ENCODE measurements around the gene STK33.

Gene STK33

DNA sequence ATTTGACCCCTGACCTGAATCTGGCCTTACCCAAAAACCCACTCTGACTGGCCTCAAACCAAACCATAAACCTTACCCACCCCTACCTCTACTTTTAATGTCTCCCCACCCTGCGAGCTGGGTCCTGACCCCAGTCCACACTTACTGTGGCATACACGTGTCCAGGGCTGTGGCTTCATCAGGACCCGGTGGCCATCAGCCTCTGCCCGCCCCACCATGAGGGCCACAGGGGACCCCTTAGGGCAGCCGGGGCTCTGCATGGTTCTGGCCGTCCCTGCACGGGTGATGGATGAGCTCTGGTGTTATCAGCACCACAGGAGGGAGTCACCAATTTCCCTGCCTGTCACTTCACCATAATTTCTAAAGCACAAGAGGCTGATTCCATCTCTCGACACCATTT, 242.8 kb downstream of the STK33 start:
- Mint-ChIP-seq H3K4me1 (peaks cover 29% of the 10 kb centered on the region), H3K4me3 (no peak overlapping the region), H3K27me3 (ENCODE audit: low read depth) (peaks cover 53% of the 10 kb centered on the region), H3K36me3 (ENCODE audit: low read depth) (no peaks in the 10 kb centered on the region), H3K27ac (no peak overlapping the region), H3K9me3 (no peaks in the 10 kb centered on the region)
- TF ChIP-seq, protein P1, sequence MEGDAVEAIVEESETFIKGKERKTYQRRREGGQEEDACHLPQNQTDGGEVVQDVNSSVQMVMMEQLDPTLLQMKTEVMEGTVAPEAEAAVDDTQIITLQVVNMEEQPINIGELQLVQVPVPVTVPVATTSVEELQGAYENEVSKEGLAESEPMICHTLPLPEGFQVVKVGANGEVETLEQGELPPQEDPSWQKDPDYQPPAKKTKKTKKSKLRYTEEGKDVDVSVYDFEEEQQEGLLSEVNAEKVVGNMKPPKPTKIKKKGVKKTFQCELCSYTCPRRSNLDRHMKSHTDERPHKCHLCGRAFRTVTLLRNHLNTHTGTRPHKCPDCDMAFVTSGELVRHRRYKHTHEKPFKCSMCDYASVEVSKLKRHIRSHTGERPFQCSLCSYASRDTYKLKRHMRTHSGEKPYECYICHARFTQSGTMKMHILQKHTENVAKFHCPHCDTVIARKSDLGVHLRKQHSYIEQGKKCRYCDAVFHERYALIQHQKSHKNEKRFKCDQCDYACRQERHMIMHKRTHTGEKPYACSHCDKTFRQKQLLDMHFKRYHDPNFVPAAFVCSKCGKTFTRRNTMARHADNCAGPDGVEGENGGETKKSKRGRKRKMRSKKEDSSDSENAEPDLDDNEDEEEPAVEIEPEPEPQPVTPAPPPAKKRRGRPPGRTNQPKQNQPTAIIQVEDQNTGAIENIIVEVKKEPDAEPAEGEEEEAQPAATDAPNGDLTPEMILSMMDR (IDR thresholded peaks at IDR 0.05; ENCODE audit: unreplicated experiment in 3 of 3), result no peak

DNA sequence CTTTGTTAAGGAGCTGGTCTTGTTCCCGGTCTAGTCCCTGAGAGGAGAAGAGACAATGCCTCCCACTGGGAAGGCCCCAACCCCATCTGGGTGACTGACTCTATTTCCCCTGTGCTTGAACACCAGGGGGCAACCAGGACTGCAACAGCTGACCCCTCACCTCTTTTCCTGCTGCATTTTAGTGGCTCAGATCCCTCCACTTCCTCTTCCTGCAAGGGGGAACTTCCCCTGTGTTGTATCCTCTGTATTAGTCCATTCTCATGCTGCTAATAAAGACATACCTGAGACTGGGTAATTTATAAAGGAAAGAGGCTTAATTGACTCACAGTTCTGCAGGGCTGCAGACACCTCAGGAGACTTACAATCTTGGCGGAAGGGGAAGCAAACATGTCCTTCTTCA, 246.1 kb downstream of the STK33 start:
- TF ChIP-seq, protein P1 (IDR thresholded peaks at IDR 0.05; ENCODE audit: unreplicated experiment in 3 of 3), result no peak
- H3K4me3 Mint-ChIP-seq, result no peak overlapping the region
- no peak overlapping the region for H3K27ac Mint-ChIP-seq
- H3K27me3 Mint-ChIP-seq (ENCODE audit: low read depth), result peaks cover 43% of the 10 kb centered on the region
- H3K4me1 Mint-ChIP-seq, result no peaks in the 10 kb centered on the region
- H3K36me3 Mint-ChIP-seq (ENCODE audit: low read depth), result no peaks in the 10 kb centered on the region
- H3K9me3 Mint-ChIP-seq, result no peaks in the 10 kb centered on the region

DNA sequence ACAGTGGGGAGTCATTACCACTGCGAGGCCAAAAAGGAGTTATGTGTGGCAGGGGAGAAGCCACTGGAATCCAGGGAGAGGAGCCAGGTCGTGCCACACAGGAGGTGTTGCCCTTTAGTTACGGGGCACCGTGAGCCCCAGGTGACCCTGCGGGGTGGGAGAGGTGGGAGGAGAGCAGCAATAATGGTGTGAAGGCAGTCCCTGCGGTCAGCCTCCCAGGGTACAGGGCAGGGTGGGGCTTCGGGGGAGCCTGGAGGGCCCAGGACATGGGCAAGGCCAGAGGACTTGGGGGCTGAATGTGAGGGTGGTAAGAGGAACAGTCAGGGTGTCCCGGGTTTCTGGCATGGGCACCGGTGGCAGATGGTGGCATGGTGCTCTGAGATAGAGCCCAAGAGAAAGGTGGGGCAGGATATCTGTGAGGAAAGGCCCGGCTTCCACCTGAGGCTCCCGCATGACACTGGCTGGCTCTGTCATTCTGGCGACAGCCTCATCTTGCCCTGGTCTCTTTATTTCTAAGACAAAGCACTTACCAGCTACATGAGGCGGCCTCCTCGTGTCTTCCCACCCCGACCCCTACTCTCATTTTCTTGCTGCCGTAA, 247.8 kb downstream of the STK33 start:
- TF ChIP-seq, protein P1 (IDR thresholded peaks at IDR 0.05; ENCODE audit: unreplicated experiment in 3 of 3), result no peak
- H3K27me3 Mint-ChIP-seq (ENCODE audit: low read depth), result peaks cover 39% of the 10 kb centered on the region
- no peak overlapping the region for H3K4me3 Mint-ChIP-seq
- H3K27ac Mint-ChIP-seq, result no peak overlapping the region
- no peaks in the 10 kb centered on the region for H3K9me3 Mint-ChIP-seq
- no peaks in the 10 kb centered on the region for H3K36me3 Mint-ChIP-seq (ENCODE audit: low read depth)
- no peaks in the 10 kb centered on the region for H3K4me1 Mint-ChIP-seq

DNA sequence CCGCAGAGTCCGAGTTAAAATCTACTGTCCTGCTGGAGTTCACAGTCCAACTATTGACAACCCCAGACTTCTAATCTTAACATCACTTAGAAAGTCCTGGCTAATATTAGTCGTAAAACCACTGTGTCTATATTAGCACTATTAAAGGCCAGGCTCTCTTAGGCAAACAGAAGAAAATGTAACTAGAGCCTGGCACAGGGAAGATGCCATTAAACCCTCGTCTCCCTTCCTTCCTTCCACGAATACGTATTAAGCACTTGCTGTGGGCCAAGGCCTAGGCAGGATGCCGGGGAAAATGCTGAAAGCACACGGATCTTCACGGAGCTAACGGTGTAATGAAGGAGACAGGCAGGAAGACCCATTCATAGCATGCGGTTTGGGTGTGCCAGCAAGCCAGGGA, 248.8 kb downstream of the STK33 start:
- no peaks in the 10 kb centered on the region for H3K9me3 Mint-ChIP-seq
- TF ChIP-seq, protein P1 (IDR thresholded peaks at IDR 0.05; ENCODE audit: unreplicated experiment in 3 of 3), result no peak
- H3K4me3 Mint-ChIP-seq, result no peak overlapping the region
- H3K27ac Mint-ChIP-seq, result no peak overlapping the region
- peaks cover 33% of the 10 kb centered on the region for H3K27me3 Mint-ChIP-seq (ENCODE audit: low read depth)
- H3K36me3 Mint-ChIP-seq (ENCODE audit: low read depth), result no peaks in the 10 kb centered on the region
- H3K4me1 Mint-ChIP-seq, result no peaks in the 10 kb centered on the region

DNA sequence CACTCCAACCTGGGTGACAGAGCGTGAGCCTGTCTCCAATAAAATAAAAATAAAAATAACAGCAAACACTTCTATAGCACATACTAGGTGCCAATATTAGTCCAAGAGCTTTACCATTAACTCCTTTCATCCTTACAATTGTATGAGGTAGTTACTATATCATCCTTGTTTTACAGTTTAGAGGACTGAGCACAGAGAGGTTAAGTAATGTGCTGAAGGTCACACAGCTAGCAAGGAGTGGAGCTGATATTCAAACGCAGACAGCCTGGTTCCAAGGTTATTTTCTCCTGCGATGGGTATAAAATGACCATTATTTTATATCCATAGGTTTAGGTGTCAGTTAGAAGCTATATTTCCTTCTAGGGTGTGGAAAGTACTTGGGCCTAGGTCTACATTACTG, 249.7 kb downstream of the STK33 start:
- Mint-ChIP-seq H3K4me1 (no peaks in the 10 kb centered on the region), H3K36me3 (ENCODE audit: low read depth) (no peaks in the 10 kb centered on the region), H3K27me3 (ENCODE audit: low read depth) (peaks cover 32% of the 10 kb centered on the region), H3K9me3 (no peaks in the 10 kb centered on the region), H3K27ac (no peak overlapping the region), H3K4me3 (no peak overlapping the region)
- TF ChIP-seq, protein P1 (IDR thresholded peaks at IDR 0.05; ENCODE audit: unreplicated experiment in 3 of 3), result no peak
